Fibroblast of lung (primary cell): ENCODE results near the gene XPO6.

Source experiments
- CTCF ChIP-seq, 2 donors: IDR thresholded peaks in 1 of 2; conservative IDR thresholded peaks in 1 of 2; 1 replicate in 1 of 2; 2 replicates in 1 of 2; pipeline ENCODE4 v1.5.1; 2011 to 2012; ENCODE audit warnings: low read length in 2 of 2, control low read depth in 1 of 2, inconsistent platforms in 1 of 2, low read depth in 1 of 2, mild to moderate bottlenecking in 1 of 2
- EZH2 ChIP-seq: IDR thresholded peaks from 2 replicates; pipeline ENCODE4 v1.5.1; 2012; ENCODE audit warnings: low read length, control low read depth, mild to moderate bottlenecking; ENCODE audit errors: missing control alignments

GRCh38 chr16:28104404-28104803 lies 107.4 kb downstream of the XPO6 start:
- TF ChIP-seq CTCF (conservative IDR thresholded peaks at IDR 0.05 in 1 of 2, IDR thresholded peaks at IDR 0.05 in 1 of 2; ENCODE audit: low read depth in 1 of 2, low read length in 2 of 2) (no peak), EZH2 (no peak)
